H1 (cell line): Measurements from ENCODE around the gene UBASH3B.

Source experiments
- CHD1 ChIP-seq: IDR thresholded peaks from 2 replicates; pipeline ENCODE4 v1.6.1; 2012; ENCODE audit warnings: low read depth, low read length, improper control_type of control experiment
- CTCF ChIP-seq, 3 experiments: IDR thresholded peaks; 1 replicate in 2 of 3; 2 replicates in 1 of 3; pipeline versions ENCODE4 v1.5.1 to v1.6.1; 2011; ENCODE audit warnings: low read length in 3 of 3, mild to moderate bottlenecking in 3 of 3, inconsistent platforms in 2 of 3, low read depth in 1 of 3, moderate library complexity in 1 of 3; ENCODE audit not compliant: insufficient read depth in 1 of 3; ENCODE audit errors: control extremely low read depth in 1 of 3
- E2F6 ChIP-seq: IDR thresholded peaks from 2 replicates; pipeline ENCODE4 v1.6.1; 2012; ENCODE audit warnings: inconsistent platforms
- EZH2 ChIP-seq: fragments of 200-600 bp; sonication (generic); IDR thresholded peaks from 2 replicates; pipeline ENCODE4 v1.7.1; 2012; ENCODE audit warnings: low read depth, mild to moderate bottlenecking, moderate library complexity, low read length, inconsistent platforms; ENCODE audit not compliant: severe bottlenecking
- JUND ChIP-seq: IDR thresholded peaks from 2 replicates; pipeline ENCODE4 v1.6.1; 2011; ENCODE audit warnings: mild to moderate bottlenecking, improper control_type of control experiment, low read length
- MAFK ChIP-seq: IDR thresholded peaks from 2 replicates; pipeline ENCODE4 v1.6.1; 2012; ENCODE audit warnings: low read depth, mild to moderate bottlenecking, improper control_type of control experiment, low read length
- MAX ChIP-seq: IDR thresholded peaks from 2 replicates; pipeline ENCODE4 v1.6.1; 2012; ENCODE audit warnings: inconsistent platforms
- POLR2A ChIP-seq, 2 experiments: IDR thresholded peaks; 1 replicate in 1 of 2; 2 replicates in 1 of 2; pipeline ENCODE4 v1.6.1; 2011; ENCODE audit warnings: low read depth in 2 of 2, low read length in 2 of 2, mild to moderate bottlenecking in 2 of 2; ENCODE audit errors: control extremely low read depth in 1 of 2
- POLR2AphosphoS5 ChIP-seq: IDR thresholded peaks from 2 replicates; pipeline ENCODE4 v1.6.1; 2011; ENCODE audit warnings: low read depth, low read length
- TBP ChIP-seq: IDR thresholded peaks from 2 replicates; pipeline ENCODE4 v1.6.1; 2011; ENCODE audit warnings: low read depth, low read length, improper control_type of control experiment

- TF ChIP-seq POLR2A (IDR thresholded peaks at IDR 0.05; ENCODE audit: control extremely low read depth in 1 of 2, low read depth in 2 of 2, low read length in 2 of 2) (no peak), CTCF (IDR thresholded peaks at IDR 0.05; ENCODE audit: control extremely low read depth in 1 of 3, insufficient read depth in 1 of 3, low read depth in 1 of 3, low read length in 3 of 3) (no peak), JUND (peak; percentile 75; the same call in 1 of the 2 replicates), MAFK (no peak), POLR2AphosphoS5 (no peak), E2F6 (no peak), TBP (no peak), MAX (no peak), EZH2 (no peak), CHD1 (no peak)
Measured at GRCh38 chr11:122650619-122651018, 4.9 kb upstream of the UBASH3B start.
